GM19463 (cell line): ENCODE data around the gene PCDHB7.
"Not testable (repeated sequence)": the region's sequence is repeated elsewhere in the genome, so short reads cannot be mapped to it uniquely, and the experiment has no call there.

Source experiments
- ATAC-seq: cut with Tn5 transposase; IDR thresholded peaks from one replicate; pipeline ENCODE4 v1.9.1; 2021; ENCODE audit warnings: mild to moderate bottlenecking, moderate library complexity; ENCODE audit not compliant: unreplicated experiment

Gene PCDHB7

DNA sequence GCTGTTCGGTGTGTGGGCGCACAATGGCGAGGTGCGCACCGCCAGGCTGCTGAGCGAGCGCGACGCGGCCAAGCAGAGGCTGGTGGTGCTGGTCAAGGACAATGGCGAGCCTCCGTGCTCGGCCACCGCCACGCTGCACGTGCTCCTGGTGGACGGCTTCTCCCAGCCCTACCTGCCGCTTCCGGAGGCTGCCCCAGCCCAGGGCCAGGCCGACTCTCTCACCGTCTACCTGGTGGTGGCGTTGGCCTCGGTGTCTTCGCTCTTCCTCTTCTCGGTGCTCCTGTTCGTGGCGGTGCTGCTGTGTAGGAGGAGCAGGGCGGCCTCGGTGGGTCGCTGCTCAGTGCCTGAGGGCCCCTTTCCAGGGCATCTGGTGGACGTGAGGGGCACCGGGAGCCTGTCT lies 7.4 kb downstream of the PCDHB7 start:
- not testable (repeated sequence) for ATAC-seq

GRCh38 chr5:141180313-141180712 lies 7.9 kb downstream of the PCDHB7 start:
- ATAC-seq = no peak

- no peak for ATAC-seq
Observed at GRCh38 chr5:141182248-141182647, 9.8 kb downstream of the PCDHB7 start, which contains the start of gene PCDHB16. PCDHB16 (plus strand) TSS chr5:141182387; CDS start chr5:141182560, 173 bp downstream.

GRCh38 chr5:141184117-141184855 lies 11.8 kb downstream of the PCDHB7 start:
- ATAC-seq = not testable (repeated sequence)

DNA sequence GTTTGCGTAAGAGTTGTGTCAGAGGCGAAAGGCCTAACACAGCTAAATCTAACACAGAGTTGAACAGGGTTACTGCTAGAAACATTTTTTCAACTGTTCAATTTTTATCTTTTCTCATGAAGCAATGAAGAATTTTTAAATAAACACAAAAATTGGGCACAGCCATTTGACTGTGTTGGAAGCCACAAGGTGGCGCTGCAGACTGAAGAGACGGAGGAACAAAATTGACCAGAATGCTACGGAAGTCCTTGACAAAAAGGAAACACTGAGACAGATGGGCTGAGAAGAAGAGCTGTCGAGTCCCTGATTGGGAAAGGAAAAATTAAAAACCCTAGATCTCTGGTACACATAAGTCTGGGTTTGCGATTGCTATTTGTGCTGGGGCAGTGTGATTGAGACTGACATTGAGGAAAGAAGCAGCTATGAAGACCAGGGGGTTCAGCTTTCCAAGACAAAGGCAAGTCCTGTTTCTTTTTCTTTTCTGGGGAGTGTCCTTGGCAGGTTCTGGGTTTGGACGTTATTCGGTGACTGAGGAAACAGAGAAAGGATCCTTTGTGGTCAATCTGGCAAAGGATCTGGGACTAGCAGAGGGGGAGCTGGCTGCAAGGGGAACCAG lies 14.6 kb downstream of the PCDHB7 start, which contains the start of gene PCDHB9:
Gene PCDHB9 (plus strand): TSS at position 265 of the 616 bp plus-strand sequence. CDS start 158 bp downstream, at position 423.
- no peak for ATAC-seq

DNA sequence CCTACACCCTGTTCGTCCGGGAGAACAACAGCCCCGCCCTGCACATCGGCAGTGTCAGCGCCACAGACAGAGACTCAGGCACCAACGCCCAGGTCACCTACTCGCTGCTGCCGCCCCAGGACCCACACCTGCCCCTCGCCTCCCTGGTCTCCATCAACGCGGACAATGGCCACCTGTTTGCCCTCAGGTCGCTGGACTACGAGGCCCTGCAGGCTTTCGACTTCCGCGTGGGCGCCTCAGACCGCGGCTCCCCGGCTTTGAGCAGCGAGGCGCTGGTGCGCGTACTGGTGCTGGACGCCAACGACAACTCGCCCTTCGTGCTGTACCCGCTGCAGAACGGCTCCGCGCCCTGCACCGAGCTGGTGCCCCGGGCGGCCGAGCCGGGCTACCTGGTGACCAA lies 16.2 kb downstream of the PCDHB7 start:
- ATAC-seq = not testable (repeated sequence)

GRCh38 chr5:141189131-141189530 lies 16.7 kb downstream of the PCDHB7 start:
- not testable (repeated sequence) for ATAC-seq

DNA sequence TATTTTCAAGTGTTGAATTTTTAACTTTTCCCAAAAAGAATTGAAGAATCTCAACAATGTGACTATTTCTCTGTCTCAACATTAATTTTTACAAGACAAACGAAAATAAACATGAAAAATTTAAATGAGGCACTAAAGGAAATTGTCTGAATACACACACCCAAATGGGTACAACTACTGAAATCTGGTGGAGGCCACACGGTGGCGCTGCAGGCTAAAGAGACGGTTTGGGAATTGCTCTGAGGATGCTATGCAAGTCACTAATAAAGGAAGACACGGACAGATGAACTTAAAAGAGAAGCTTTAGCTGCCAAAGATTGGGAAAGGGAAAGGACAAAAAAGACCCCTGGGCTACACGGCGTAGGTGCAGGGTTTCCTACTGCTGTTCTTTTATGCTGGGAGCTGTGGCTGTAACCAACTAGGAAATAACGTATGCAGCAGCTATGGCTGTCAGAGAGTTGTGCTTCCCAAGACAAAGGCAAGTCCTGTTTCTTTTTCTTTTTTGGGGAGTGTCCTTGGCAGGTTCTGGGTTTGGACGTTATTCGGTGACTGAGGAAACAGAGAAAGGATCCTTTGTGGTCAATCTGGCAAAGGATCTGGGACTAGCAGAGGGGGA lies 19.8 kb downstream of the PCDHB7 start, which contains the start of gene PCDHB10:
Gene PCDHB10 (plus strand): TSS at position 244 of the 616 bp plus-strand sequence. CDS start 200 bp downstream, at position 444.
- ATAC-seq = no peak

DNA sequence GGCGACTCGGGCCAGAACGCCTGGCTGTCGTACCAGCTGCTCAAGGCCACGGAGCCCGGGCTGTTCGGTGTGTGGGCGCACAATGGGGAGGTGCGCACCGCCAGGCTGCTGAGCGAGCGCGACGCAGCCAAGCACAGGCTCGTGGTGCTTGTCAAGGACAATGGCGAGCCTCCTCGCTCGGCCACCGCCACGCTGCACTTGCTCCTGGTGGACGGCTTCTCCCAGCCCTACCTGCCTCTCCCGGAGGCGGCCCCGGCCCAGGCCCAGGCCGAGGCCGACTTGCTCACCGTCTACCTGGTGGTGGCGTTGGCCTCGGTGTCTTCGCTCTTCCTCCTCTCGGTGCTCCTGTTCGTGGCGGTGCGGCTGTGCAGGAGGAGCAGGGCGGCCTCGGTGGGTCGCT lies 21.9 kb downstream of the PCDHB7 start:
- ATAC-seq = not testable (repeated sequence)

DNA sequence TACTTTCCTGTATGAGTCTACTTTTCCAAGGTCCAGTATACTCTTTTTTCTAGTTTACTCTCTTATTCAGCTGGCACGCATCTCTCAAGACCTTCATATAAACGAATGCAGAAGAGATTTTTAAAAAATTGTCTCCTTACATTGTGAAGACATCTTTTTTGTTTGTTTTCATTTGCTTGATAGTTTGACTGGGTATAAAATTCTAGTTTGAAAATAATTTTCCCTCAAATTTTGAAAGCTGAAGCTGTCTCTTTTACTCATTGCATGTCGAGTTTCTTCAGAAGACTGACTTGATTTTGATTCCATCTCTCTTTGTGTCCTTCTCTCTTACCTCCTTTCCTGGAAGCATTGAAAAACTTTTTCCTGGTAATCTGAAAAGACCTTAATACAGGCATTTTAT lies 23.9 kb downstream of the PCDHB7 start:
- ATAC-seq = no peak

GRCh38 chr5:141199359-141200235 lies 27.2 kb downstream of the PCDHB7 start, which contains the start of gene PCDHB11:
PCDHB11 (plus strand) TSS chr5:141199627; CDS start chr5:141199775, 148 bp downstream.
- ATAC-seq = no peak

- ATAC-seq = not testable (repeated sequence)
Observed at GRCh38 chr5:141201126-141201525, 28.7 kb downstream of the PCDHB7 start.

GRCh38 chr5:141201646-141202045 lies 29.2 kb downstream of the PCDHB7 start:
- ATAC-seq = not testable (repeated sequence)

- no peak for ATAC-seq
Observed at GRCh38 chr5:141208478-141208877, 36.0 kb downstream of the PCDHB7 start, which contains the start of gene PCDHB12. PCDHB12 (plus strand) TSS chr5:141208719; CDS start chr5:141208908, 189 bp downstream.

DNA sequence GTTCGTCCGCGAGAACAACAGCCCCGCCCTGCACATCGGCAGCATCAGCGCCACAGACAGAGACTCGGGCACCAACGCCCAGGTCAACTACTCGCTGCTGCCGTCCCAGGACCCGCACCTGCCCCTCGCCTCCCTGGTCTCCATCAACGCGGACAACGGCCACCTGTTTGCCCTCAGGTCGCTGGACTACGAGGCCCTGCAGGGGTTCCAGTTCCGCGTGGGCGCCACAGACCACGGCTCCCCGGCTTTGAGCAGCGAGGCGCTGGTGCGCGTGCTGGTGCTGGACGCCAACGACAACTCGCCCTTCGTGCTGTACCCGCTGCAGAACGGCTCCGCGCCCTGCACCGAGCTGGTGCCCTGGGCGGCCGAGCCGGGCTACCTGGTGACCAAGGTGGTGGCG lies 37.8 kb downstream of the PCDHB7 start:
- ATAC-seq = not testable (repeated sequence)

DNA sequence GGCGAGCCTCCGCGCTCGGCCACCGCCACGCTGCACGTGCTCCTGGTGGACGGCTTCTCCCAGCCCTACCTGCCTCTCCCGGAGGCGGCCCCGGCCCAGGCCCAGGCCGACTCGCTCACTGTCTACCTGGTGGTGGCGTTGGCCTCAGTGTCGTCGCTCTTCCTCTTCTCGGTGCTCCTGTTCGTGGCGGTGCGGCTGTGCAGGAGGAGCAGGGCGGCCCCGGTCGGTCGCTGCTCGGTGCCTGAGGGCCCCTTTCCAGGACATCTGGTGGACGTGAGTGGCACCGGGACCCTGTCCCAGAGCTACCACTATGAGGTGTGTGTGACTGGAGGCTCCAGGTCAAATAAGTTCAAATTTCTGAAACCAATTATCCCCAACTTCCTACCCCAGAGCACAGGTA lies 38.4 kb downstream of the PCDHB7 start:
- not testable (repeated sequence) for ATAC-seq

DNA sequence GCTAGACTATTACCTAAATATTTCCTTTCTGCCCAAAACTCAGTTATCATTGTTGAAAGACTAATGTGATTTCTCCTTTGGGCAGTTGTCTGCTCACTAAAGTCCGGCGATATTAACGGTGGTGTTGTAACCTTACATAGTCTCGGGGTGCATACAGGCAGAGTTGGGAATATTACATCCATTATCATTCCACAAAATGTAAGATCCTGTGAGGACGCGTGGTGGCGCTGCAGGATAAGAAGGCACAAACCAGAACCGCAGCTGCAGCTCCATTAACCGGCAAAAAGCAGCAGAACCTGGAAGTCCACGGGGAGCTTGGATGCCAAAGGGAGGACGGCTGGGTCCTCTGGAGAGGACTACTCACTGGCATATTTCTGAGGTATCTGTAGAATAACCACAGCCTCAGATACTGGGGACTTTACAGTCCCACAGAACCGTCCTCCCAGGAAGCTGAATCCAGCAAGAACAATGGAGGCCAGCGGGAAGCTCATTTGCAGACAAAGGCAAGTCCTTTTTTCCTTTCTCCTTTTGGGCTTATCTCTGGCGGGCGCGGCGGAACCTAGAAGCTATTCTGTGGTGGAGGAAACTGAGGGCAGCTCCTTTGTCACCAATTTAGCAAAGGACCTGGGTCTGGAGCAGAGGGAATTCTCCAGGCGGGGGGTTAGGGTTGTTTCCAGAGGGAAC lies 41.4 kb downstream of the PCDHB7 start, which contains the start of gene PCDHB13:
Gene PCDHB13 (plus strand): TSS at position 264 of the 684 bp plus-strand sequence. CDS start 205 bp downstream, at position 469.
- not testable (repeated sequence) for ATAC-seq

DNA sequence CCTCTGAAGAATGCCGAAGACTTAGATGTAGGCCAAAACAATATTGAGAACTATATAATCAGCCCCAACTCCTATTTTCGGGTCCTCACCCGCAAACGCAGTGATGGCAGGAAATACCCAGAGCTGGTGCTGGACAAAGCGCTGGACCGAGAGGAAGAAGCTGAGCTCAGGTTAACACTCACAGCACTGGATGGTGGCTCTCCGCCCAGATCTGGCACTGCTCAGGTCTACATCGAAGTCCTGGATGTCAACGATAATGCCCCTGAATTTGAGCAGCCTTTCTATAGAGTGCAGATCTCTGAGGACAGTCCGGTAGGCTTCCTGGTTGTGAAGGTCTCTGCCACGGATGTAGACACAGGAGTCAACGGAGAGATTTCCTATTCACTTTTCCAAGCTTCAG lies 42.1 kb downstream of the PCDHB7 start:
- not testable (repeated sequence) for ATAC-seq

- ATAC-seq = not testable (repeated sequence)
Observed at GRCh38 chr5:141215504-141215903, 43.1 kb downstream of the PCDHB7 start.
